Dermis blood vessel endothelial cell (primary cell): ENCODE data around the gene WDFY1. TPM values are rescaled to one million over a fixed set of nuclear protein-coding genes. Genes with fewer than 3 reads are reported as not detected.
"Not testable (repeated sequence)": the region's sequence is repeated elsewhere in the genome, so short reads cannot be mapped to it uniquely, and the experiment has no call there.

Source experiments
- DNase-seq: peaks from one replicate; pipeline ENCODE4 v3.0.0; 2010
- total RNA-seq: library from RNA; depleted of rRNA; stranded (reverse); fragments of >200 nt; gene quantifications from 2 replicates; pipeline ENCODE4 v1.2.3, GENCODE V29; 2014

Gene WDFY1
- total RNA-seq, 1 donor from 2014 or later = 126 TPM

DNA sequence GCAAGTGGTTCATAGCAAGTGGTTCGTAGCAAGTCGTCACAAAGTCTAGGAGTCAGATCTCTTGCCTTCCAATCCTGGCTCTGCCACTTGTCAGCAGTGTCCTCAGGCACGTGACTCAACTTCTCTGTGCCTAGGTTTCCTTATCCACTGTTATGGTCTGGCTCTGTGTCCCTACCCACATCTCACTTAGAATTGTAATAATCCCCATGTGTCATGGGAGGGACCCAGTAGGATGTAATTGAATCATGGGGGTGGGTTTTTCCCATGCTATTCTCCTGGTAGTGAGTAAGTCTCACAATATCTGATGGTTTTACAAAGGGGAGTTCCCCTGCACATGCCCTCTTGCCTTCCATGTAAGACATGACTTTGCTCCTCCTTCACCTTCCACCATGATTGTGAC is 55.9 kb downstream of the WDFY1 start:
- peak; percentile 6 for DNase-seq

DNA sequence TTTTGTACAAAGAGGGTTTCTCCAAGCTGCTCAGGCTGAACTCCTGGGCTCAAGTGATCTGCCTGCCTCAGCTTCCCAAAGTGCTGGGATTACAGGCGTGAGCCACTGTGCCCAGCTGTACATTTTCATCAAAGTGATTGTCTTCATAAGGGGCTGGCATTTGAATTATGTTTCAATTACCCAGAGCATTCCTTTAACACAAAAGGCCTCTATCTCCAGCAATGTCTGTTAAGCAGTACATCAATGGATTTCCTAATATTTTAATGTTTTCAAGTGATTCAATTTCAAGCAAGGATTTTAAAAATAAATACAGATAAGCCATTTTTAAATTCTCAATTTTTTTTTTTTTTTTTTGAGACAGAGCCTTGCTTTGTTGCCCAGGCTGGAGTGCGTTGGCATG is 56.9 kb downstream of the WDFY1 start:
- no peak for DNase-seq

DNA sequence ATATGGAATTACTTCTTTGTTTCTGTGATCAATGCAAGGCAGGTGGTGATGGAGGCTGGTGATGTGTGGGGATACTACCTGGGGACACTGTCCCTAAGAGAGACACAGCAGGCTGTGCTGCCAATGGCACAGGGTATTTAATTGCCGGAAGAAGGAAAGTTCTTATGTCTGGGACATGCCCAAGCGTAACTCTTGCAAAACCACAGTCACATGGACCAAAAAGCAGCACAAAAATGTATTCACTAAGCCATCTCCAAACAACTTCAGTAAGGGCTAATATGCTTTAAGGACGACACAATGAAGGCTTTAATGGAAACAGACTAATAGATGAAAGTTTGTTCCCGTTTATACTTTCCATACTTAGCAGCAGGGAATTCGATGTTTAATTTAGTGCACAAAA is 58.0 kb downstream of the WDFY1 start:
- DNase-seq = no peak

DNA sequence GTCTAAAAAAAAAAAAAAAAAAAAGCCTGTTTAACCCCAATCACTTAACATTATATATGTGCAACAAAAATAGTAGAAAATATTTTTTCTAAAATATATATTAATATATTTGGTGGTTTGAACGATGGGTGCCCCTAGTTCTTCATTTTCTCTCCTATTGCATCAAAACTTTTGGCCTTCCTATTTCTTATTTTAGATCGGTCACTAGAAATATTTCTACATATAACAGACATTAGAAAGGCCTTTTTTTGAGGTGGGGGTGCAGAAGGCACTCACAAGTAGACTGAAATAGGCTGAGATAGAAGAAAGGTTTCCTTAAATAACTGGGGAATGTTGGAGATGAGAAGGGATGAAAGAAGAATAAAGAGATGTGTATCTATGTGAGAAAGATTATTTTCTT is 58.4 kb downstream of the WDFY1 start:
- DNase-seq = no peak

DNA sequence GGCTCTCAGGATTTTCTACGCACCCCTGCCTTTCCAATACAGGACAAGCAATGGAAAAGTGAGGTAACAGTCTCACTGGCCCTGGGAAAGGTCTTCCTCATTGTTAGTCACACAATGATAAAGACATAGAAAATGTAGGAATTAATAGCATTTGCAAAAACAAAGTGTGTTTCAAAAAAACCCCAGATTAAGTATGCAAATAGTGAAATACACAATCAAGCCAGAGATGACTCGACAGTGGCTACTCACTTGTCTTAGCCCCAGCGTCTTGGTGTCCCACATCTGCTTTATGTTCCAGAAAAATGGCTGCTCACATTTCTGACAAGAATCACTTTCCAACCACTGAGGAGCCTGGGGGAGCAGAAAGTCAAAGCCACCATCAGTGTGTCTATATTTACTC is 60.7 kb downstream of the WDFY1 start:
- DNase-seq = no peak

DNA sequence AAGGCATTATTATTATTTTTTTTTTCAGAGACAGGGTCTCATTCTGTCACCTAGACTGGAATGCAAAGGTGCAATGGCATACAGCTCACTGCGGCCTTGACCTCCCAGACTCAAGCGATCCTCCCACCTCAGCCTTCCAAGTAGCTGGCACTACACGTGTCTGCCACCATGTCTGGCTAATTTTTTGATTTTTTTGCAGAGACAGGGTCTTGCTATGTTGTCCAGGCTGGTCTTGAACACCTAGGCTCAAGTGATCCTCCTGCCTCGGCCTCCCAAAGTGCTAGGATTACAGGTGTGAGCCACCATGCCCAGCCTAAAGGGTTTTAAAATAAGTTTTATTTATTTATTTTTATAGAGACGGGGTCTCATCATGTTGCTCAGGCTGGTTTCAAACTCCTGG is 62.4 kb downstream of the WDFY1 start:
- DNase-seq = no peak

DNA sequence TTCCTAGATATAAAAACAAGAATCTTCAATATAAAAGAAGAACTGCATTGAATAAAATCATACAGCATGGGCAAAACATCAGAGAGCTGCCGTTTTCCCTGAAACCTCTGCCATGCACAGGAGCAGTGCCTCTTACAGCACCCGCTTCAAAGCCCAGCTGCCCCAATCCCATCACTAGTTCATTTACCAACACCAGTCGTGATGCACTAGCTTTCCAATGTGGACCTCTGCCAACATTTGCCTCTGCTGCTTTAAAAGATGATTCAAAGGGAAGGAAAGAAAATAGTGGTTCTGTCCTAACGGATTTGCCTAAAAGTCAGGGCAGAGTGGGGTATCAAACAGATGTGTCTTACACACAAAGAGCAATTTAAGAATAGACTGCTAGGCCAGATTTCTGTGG is 64.3 kb downstream of the WDFY1 start:
- no peak for DNase-seq

DNA sequence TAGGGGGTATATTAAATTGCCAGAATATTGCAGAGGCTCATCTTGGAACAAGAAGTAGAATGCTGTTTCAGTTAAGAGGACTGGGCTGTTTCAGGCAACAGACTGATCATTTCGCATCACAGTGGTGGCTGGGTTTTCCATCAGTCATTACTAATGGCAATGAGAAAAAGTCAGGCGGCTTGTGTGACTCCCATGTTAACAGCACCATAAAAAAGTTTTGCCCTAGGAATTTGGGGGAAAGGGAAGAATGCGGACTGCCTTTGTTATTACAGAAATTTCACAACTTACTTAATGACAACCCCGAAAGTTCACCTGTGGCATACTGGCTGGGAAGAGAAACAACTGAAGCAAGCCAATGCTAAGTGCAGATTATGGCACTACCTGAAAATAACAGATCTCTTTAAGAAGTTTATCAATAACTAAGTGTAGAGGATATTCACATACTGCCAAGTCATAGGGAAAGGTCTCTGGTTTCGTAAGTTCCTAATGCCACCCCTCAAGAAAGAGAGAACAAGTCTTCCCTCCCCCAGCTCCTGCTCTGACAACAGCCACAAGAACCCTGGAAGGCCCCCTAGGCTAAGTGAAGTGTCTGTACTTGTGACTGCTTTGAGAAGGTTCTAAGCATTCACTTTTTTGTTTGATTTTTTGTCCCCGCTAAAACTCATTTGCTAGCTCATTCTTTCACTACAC is 67.3 kb downstream of the WDFY1 start:
- no peak for DNase-seq

DNA sequence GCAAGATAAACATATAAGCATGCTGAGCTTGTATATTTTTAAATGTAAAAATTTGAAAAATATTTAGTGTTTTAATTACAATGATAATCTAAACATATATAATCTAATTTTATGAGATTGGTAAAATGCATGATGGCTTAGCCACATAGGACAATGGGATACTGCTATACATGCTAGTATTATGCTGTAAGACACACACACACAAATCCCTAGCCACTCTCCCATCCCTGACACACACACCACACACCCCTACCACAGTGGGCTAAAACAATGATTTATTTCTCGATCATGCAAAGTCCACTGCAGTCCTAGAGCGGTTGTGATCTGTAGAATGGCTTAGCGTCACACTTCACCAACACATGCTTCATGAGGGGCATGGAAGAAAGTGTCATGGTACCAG is 71.5 kb downstream of the WDFY1 start:
- DNase-seq = no peak

DNA sequence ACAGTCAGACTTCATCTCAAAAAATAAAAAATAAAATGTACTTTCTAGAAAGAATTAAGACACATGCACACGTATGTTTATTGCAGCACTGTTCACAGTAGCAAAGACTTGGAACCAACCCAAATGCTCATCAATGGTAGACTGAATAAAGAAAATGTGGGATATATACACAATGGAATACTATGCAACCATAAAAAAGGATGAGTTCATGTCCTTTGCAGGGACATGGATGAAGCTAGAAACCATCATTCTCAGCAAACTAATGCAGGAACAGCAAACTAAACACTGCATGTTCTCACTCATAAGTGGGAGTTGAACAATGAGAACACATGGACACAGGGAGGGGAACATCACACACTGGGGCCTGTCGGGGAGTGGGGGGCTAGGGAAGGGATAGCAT is 72.4 kb downstream of the WDFY1 start:
- DNase-seq = not testable (repeated sequence)

DNA sequence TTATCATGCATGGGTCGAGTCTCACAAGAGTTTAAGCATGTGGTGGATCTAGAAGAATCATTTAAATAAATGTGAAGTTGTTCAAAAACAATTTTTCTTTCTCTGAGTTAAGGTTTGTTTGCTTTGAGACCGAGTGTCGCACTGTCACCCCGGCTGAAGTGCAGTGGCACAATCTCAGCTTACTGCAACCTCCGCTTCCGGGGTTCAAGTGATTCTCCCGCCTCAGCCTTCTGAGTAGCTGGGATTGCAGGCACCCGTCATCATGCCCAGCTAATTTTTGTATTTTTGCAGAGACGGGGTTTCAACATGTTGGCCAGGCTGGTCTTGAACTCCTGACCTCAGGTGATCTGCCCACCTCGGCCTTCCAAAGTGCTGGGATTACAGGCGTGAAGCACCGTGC is 73.5 kb downstream of the WDFY1 start:
- DNase-seq = not testable (repeated sequence)

DNA sequence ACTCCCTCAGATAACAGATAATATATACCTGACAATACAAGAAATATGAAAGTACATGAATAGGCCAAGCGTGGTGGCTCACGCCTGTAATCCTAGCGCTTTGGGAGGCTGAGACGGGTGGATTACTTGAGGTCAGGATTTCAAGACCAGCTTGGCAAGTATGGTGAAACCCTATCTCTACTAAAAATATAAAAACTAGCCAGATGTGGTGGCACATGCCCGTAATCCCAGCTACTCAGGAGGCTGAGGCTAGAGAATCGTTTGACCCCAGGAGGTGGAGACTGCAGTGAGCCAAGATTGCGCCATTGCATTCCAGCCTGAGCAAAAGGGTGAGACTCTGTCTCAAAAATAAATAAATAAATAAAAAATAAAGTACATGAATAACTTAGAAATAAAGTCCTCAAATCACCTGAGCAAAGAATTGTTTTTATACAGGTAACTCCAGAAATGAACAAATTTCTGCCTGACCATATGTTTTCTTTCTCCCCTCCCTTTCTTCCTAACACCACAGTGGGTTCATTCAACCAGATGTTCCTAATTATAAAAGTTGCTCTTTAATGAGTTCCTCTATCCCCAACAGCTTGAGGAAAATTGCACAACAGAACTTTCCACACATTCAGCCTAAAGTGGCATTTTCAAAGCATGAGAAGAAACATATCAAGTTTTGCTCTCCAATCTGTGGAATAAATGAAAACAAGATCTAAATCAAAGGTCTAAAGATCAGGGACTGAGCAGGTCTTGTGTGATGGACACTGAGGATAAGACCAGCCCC is 74.1 kb downstream of the WDFY1 start:
- no peak for DNase-seq

DNA sequence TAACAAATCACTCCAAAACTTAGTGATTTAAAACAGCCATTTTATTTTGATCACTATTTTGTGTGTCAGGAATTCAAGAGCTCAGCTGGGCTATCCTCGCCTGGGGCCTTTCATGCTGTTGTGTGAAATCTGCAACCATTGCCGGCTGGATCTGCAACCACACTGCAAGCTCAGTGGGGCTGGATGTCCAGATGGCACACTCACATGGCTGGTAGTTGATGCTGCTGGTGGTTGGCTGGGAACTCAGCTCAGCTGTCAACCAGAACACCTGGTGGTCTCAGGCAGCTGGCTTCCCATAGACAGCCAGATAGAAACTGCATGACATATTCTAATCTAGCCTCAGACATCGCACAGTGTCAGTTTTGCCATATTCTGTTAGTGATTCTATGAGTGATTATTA is 77.1 kb downstream of the WDFY1 start:
- DNase-seq = no peak

DNA sequence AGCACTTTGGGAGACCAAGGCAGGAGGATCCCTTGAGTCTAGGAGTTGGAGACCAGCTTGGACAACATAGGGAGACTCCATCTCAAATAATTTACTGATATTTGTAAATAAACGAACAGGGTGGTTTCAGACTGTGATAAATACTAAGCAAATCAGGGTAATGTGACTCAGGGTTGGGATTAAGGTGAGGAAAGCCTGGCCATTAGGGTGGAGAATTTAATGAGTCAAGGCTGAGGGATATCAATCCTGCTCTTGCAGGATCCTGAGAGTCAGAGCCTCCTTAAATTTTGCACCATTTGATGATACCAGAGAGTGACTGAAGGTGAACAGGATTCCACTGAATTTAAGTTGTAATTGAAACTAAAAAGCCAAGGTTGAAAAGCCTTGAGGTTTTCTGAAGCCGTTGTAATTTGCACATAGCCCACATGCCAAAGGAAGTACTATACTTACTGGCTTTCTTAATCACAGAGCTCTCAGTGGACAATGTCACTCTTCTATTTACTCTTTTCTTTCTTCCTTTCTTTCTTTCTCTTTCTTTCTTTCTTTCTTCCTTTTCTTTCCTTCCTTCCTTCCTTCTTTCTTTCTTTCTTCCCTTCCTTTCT is 79.1 kb downstream of the WDFY1 start:
- DNase-seq = no peak

DNA sequence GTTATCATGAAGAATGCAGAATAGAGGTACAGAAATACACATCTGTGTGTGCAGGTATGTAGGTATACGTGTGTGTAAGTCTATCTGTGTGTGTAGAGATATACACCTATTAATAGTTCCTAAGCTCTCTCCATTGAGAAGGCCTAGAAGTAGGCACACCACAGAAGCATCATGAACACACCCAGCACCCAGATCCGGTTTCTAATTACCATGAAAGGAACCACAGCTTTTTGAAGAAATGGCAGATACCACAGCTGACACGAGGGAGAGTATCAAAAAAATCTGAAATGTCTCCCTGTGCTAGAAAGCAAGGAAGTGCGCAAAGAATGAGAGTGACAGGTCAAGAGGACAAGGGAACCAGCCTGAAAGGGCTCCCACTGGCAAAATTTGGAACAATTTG is 80.0 kb downstream of the WDFY1 start:
- DNase-seq = no peak

DNA sequence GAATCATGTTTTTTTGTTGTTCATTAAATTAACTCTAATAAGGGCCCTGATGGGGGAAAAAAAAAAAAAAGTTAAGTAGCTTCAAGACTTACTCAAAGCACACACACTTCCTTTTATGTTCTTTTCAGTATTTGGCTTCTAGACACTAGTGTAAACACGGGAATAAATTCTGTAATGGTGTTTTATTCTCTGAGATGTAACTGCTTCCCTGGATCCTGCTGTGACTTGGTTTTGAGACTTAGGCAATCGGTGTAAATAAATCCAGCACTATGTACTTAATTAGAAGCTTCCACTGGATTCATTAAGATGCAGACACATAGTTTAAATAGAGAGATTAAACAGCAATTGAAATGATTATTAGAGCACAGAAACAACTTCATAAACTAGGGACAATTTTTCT is 81.6 kb downstream of the WDFY1 start:
- no peak for DNase-seq

DNA sequence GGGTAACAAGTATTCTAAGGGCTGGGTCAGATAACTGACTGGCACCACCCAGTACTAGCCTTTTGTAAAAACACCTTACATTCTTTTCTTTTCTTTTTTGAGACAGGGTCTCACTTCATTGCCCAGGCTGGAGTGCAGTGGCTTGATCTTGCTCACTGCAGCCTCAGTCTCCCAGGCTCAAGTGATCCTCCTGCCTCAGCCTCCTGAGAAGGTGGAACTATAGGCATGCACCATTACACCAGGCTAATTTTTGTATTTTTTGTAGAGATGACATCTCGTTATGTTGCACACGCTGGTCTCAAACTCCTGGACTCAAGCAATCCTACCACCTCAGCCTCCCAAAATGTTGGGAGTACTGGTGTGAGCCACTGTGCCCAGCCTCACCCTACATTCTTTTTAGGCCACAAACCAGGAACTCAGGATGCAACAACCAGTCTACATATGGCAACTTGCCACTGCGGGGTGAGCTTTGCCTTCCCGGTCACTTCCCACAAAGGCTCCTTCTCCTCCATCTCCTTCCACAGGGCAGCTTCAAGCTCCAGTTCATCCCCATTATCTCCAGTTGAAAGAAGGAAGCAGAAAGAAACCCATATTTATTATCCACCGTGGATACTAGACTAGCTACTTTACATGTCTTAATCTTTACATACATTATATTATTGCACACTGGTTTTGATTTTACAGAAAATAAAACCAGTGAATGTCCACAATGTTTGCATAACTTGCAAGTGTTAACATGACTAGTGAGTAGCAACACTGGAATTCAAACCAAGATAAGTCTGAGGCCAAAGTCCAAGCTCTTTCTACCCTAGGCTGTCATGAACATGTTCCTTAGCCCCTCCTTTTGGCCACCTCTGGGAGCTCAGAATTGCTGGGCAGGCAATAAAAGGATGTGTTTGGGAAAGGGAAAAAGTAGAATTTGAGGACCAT is 84.1 kb downstream of the WDFY1 start:
- no peak for DNase-seq

DNA sequence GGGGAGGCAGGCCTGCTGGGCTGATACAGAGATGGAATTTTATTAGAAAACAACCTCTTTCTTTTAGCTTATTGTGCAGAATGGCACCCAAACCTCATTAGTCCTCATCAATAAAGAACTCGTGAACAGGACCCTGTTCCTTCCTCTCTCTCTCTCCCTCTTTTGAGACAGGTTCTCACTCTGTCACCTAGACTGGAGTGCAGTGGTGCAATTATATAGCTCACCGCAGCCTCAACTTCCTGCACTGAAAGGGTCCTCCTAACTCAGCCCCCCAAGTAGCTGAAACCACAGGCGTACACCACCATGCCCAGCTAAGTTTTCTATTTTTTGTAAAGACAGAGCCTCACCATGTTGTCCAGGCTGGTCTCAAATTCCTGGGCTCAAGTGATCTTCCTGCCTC is 86.1 kb downstream of the WDFY1 start:
- no peak for DNase-seq

DNA sequence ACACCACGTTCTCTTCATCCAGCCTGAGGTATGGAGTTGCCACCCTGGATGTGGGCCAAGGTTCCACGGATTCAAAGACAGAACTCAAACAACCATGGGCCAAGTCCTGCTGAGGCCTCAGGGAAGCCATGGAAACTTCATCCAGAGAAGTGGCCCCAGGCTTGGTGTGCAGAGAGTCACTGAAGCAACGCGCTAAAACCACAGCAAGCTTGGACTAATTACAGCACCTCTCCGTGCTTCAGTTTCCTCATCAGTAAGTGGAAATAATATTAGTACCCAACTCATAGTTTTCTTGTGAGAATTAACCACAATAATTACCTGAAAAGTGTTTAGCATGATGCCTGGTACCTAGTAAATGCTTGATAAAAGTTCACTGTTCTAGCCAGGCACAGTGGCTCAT is 88.6 kb downstream of the WDFY1 start:
- DNase-seq = no peak

DNA sequence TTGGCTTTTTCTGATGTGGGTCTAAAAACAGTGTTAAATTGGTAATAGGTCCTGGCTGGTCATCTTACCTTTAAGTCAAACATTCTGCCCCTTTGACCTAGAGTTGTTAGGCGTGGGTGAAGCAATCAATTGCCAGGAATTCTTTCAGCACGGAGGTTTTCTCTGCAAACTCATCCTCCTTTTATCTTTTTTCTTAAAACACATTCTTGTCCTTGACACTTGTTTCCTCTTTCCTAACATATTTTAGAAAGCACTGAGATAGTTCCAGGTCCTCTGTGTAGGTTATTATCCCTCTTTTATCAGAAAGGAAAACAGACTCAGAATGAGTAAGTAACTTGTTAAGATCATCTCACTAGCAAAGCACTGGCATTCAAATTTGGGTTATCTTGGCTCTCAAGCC is 89.1 kb downstream of the WDFY1 start:
- DNase-seq = no peak

DNA sequence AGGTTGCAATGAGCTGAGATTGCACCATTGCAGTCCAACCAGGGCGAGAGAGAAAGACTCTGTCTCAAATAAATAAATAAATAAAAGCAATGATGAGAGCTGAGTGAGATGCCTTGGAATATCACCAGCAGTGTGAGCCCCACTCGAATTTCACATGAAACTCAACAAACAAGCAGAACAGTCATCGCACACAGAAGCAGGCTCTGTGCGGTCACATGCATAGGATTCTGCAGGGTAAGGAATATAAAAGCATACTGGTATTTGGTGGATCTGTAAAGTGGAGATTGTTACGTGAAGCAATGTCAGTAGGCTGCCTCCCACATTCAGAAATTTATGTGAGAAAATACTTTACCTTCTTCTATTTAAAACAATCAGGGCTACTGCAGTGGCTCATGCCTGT is 89.7 kb downstream of the WDFY1 start:
- DNase-seq = no peak

DNA sequence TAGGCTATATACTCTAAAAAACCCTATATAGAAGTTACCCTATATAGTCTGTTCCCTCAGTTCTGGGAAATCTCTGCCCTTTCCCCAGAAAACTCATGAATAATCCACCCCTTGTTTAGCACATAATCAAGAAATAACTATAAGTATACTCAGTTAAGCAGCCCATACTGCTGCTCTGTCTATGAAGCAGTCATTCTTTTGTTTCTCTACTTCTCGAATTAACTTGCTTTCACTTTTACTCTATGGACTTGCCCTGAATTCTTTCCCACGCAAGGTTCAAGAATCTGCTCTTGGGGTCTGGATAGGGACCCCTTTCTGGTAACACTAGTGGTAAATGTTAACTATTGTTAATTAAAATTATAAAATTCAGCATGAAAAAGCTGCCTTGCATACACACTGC is 90.4 kb downstream of the WDFY1 start:
- DNase-seq = no peak

DNA sequence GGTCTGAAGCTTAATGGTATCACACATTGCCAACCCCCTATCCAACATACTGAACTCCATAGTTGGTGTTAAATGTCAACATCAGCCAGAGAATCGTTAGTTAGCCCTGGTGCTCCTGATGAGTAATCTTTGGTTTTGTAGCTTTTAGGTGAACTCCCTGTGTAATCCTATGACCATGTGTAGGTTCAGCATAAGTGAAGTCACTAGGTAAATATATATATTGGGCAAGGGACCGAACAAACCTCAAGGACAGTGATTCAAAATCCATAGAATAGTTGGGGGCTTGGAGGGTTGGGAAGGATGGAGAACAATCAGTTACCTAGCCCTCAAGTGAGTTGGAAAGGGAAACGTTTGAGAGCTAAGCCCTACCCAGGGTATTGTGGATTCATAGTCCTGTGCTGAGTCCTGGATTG is 91.7 kb downstream of the WDFY1 start:
- no peak for DNase-seq
